Astrocyte of the spinal cord (primary cell): Measurements from ENCODE around the gene GRK5.
"Not testable (repeated sequence)": the region's sequence is repeated elsewhere in the genome, so short reads cannot be mapped to it uniquely, and the experiment has no call there.

Experiments
- DNase-seq: peaks from one replicate; pipeline ENCODE4 v3.0.0; 2011; ENCODE audit warnings: low read depth, low spot score
- H3K4me3 ChIP-seq: 2 replicates; pipeline ENCODE4 v1.5.1; 2011; ENCODE audit warnings: low read depth, mild to moderate bottlenecking, low read length, moderate library complexity
- in situ Hi-C: cut with HindIII; loops from 2 replicates; pipeline ENCODE4 v1.10.0; 2017; ENCODE audit warnings: low sequenced_read_pairs
- TF ChIP-seq, protein P1 (sequence below): IDR thresholded peaks from 2 replicates; pipeline ENCODE4 v1.5.1; 2012; ENCODE audit warnings: low read depth, mild to moderate bottlenecking, low read length, inconsistent platforms

The GRK5 gene

DNA sequence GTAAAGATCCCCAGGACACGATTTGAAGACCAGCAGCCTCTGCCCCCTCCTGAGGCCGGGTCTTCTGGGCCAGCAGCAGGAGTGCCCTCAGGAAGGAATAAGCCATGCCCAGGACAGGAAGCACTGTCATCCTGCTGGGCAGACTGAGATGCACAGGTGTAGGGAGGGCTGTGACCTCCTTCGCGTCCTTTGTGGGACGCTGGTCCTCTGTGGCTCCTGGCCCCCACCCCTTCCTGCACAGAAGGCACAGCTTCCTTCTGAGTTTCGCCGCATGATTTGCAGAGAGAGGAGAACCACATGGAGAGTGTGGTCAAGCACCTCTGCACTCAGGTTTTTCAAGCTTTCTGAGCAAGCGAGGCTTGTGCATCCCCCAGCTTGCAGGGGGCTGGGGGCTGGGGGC is 222.4 kb downstream of the GRK5 start:
- in situ Hi-C loops, result no loop called here
- TF ChIP-seq, protein P1, sequence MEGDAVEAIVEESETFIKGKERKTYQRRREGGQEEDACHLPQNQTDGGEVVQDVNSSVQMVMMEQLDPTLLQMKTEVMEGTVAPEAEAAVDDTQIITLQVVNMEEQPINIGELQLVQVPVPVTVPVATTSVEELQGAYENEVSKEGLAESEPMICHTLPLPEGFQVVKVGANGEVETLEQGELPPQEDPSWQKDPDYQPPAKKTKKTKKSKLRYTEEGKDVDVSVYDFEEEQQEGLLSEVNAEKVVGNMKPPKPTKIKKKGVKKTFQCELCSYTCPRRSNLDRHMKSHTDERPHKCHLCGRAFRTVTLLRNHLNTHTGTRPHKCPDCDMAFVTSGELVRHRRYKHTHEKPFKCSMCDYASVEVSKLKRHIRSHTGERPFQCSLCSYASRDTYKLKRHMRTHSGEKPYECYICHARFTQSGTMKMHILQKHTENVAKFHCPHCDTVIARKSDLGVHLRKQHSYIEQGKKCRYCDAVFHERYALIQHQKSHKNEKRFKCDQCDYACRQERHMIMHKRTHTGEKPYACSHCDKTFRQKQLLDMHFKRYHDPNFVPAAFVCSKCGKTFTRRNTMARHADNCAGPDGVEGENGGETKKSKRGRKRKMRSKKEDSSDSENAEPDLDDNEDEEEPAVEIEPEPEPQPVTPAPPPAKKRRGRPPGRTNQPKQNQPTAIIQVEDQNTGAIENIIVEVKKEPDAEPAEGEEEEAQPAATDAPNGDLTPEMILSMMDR, result no peak
- H3K4me3 ChIP-seq, result no peak overlapping the region
- no peak for DNase-seq

DNA sequence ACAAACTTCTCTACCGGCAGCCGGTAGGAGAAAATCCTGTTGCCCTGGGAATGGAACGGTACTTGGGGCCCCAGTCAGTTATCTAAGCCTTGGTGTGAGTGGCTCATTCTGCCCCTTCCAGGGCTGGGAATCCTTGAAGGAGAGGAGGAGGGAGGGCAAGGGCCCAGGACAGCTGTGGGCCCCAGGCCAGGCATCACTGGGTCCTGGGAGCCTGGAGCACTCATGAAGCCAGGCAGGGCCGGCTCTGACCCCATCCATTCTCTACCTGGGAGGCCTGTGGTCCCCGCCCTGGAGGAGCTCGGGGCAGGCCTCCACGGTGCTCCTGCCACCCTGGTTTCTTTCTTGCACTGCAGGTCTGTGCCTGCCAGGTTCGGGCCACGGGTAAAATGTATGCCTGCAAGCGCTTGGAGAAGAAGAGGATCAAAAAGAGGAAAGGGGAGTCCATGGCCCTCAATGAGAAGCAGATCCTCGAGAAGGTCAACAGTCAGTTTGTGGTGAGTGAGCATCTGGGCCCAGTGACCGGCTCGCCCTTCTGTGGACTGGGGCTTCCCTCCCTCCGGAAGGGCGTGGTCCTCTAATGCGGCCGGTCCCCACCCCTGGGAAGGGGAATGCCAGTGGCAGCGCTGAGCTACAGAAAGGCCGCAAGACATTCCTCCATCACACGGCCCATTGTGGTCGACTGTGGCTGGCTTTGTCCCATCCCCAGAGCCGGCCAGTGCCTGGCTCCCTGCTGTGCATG is 223.8 kb downstream of the GRK5 start:
- no peak for DNase-seq
- no peak overlapping the region for H3K4me3 ChIP-seq
- TF ChIP-seq, protein P1, result no peak
- in situ Hi-C loops, result no loop called here

DNA sequence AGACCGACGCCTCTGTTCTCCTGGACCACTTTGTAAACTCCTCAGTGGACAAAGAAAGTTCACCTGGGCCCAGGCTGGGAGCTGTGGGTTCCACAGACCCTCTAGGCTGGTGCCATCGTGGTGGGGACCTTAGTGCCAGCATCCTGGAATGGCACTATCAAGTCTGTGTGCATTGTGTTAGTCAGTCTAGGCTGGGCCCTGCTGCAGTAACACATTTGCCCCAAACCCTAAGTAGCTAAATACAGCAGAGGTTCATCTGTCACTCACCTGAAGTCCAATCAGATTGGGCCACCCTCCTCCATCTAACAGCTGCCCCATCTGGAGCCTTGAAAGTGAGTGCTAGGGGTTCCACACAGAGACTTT is 224.4 kb downstream of the GRK5 start:
- TF ChIP-seq, protein P1, result no peak
- in situ Hi-C loops, result no loop called here
- no peak overlapping the region for H3K4me3 ChIP-seq
- DNase-seq, result no peak

DNA sequence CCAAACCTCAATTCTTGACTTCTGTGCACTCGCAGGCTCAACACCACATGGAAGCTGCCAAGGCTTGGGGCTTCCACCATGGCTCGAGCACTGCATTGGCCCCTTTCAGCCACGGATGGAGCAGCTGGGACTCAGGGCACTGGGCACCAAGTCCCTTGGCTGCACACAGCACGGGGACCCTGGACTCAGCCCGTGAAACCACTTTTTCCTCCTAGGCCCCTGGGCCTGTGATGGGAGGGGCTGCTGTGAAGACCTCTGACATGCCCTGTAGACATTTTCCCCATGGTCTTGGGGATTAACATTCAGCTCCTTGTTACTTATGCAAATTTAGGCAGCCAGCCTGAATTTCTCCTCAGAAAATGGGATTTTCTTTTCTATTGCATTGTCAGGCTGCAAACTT is 227.6 kb downstream of the GRK5 start:
- in situ Hi-C loops, H3K4me3 ChIP-seq, DNase-seq: not testable (repeated sequence)

DNA sequence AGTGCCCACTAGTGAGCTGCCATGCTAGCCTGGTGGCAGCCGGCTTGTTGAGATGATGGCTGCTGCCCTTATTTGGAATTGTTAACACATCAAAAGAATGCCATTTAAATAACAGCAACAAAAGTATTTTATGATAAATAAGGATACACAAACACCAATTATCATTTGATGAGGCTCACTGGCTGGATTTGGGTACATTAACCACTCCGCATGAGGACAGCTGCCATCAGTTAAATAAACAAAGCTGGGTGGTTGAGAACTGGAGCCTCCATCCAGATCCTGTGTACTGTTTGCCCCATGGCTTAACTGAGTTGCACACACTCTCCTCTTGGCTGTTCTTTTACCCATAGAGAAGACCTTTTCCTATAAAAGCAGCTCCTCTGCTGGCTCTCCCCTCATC is 231.3 kb downstream of the GRK5 start:
- TF ChIP-seq, protein P1, result no peak
- H3K4me3 ChIP-seq, result no peak overlapping the region
- in situ Hi-C loops, result no loop called here
- DNase-seq, result no peak

DNA sequence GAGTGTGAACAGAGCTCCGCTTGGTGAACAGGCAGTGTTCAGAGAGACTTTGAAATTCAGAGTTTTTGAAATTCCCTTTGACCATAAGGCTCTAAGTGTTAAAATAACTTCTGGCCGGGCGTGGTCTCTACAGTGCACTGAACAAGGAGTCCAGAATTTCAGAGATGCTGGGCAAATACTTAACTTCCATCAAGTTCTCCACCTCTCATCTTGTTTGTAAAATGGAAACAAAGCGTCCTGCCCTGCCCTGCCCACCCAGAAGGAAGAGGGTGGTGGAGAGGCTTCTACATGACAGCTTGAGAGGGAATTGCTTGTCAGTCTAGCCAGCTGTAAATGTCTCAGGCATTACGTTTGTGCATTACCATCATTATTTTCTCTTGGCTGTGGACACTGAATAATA is 232.6 kb downstream of the GRK5 start:
- TF ChIP-seq, protein P1, result no peak
- no peak overlapping the region for H3K4me3 ChIP-seq
- DNase-seq, result no peak
- in situ Hi-C loops, result no loop called here

DNA sequence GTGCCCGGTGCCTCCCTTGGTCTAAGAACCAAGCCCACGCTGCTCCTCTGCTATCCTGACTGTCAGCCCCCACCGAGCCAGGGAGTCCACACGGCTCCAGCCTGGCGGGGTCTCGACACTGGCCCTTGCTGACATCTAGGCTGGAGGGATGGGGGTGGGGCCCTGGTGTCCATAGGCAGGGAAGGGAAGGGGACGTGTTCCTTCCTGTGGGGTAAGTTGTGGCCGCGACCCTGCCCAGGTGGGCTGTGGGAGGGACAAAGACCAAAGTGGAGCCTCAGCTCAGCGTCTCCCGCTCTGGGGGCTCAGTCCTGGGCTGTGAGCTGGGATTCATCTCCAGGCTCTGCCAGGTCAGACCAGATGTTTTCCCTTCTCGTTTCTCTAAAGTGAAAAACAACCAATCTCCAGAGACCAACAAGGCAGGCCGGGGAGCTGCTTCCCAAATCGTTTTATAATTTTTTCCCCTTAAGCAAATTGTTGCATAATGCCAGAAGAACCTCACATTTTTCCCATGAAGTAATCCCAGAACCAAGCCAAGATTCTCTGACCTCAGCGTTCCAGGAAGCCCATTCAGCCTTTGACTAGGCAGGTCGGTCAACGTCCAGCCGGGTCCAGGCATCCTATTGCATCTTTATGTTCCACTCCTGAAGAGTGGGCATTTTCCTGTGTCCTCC is 233.9 kb downstream of the GRK5 start:
- no peak overlapping the region for H3K4me3 ChIP-seq
- TF ChIP-seq, protein P1, result no peak
- DNase-seq, result peak; percentile 34

More for the DNA sequence above, 233.9 kb downstream of the GRK5 start:
- in situ Hi-C loops, result no loop called here
